SK-N-SH (cell line): Measurements from ENCODE around the gene PAGE1. TPM values are rescaled to one million over a fixed set of nuclear protein-coding genes. Genes with fewer than 3 reads are reported as not detected.

Experiments
- CTCF ChIA-PET: fragments of 300-600, 350-600 bp; formaldehyde crosslinking; extraction: SDS; loops from one replicate; lab custom pipeline; 2021; lab: Yijun Ruan, JAX
- POLR2A ChIA-PET: fragments of 350-600 bp; sonication (Branson Sonifier 250); formaldehyde crosslinking; extraction: SDS; loops from one replicate; lab custom pipeline; 2020; ENCODE audit warnings: antibody characterized with exemption, inconsistent platforms; lab: Yijun Ruan, JAX
- DNase-seq: peaks from one replicate; pipeline ENCODE4 v3.0.0; 2012
- H2AFZ ChIP-seq: fragments of 200-600 bp; sonication (generic); 2 replicates; pipeline ENCODE4 v1.8.1; 2016; ENCODE audit warnings: antibody characterized with exemption, mild to moderate bottlenecking, low read depth
- H3F3A ChIP-seq: fragments of 200-600 bp; sonication (generic); replicated peaks from 2 replicates; pipeline ENCODE3; 2016; ENCODE audit warnings: antibody characterized with exemption, mild to moderate bottlenecking; ENCODE audit not compliant: insufficient read depth
- H3K27ac ChIP-seq, 2 experiments: fragments of 200-500 bp in 1 of 2; fragments of 200-600 bp in 1 of 2; sonication (Bioruptor generic) in 1 of 2; sonication (generic), shearing (Covaris generic) in 1 of 2; 2 replicates each; pipeline versions ENCODE4 v1.5.1 to v1.6.1; 2014 to 2016; ENCODE audit warnings: low read depth in 2 of 2, inconsistent platforms in 1 of 2, low read length in 1 of 2, mild to moderate bottlenecking in 1 of 2, mixed read lengths in 1 of 2
- H3K27me3 ChIP-seq: fragments of 200-600 bp; sonication (generic), shearing (Covaris generic); 2 replicates; pipeline ENCODE4 v1.6.1; 2016; ENCODE audit warnings: mixed run types; ENCODE audit not compliant: insufficient read depth
- H3K36me3 ChIP-seq, 2 experiments: fragments of 200-500 bp in 1 of 2; fragments of 200-600 bp in 1 of 2; sonication (Bioruptor generic) in 1 of 2; sonication (generic) in 1 of 2; replicated peaks in 1 of 2; 2 replicates each; pipeline versions ENCODE3 to v1.5.1; 2014 to 2016; ENCODE audit warnings: low read length in 1 of 2, mild to moderate bottlenecking in 1 of 2; ENCODE audit not compliant: insufficient read depth in 2 of 2, control insufficient read depth in 1 of 2
- H3K4me1 ChIP-seq, 2 experiments: fragments of 200-500 bp in 1 of 2; fragments of 200-600 bp in 1 of 2; sonication (Bioruptor generic) in 1 of 2; sonication (generic), shearing (Covaris generic) in 1 of 2; 2 replicates each; pipeline versions ENCODE4 v1.5.1 to v1.6.1; 2014 to 2016; ENCODE audit warnings: low read depth in 1 of 2, low read length in 1 of 2, mixed run types in 1 of 2; ENCODE audit not compliant: insufficient read depth in 2 of 2, control insufficient read depth in 1 of 2
- H3K4me2 ChIP-seq: fragments of 200-600 bp; sonication (generic), shearing (Covaris generic); 2 replicates; pipeline ENCODE4 v1.6.1; 2017; ENCODE audit warnings: mixed run types
- H3K4me3 ChIP-seq, 2 experiments: fragments of 200-500 bp in 1 of 2; fragments of 200-600 bp in 1 of 2; sonication (Bioruptor generic) in 1 of 2; sonication (generic), shearing (Covaris generic) in 1 of 2; 2 replicates each; pipeline versions ENCODE4 v1.5.1 to v1.8.1; 2014 to 2016; ENCODE audit warnings: low read depth in 2 of 2, inconsistent platforms in 1 of 2, low read length in 1 of 2, mild to moderate bottlenecking in 1 of 2, mixed read lengths in 1 of 2, moderate library complexity in 1 of 2
- H3K79me2 ChIP-seq: fragments of 200-600 bp; sonication (generic); 2 replicates; pipeline ENCODE4 v1.8.1; 2017; ENCODE audit warnings: mild to moderate bottlenecking; ENCODE audit not compliant: insufficient read depth
- H3K9ac ChIP-seq: fragments of 200-600 bp; sonication (generic); 2 replicates; pipeline ENCODE4 v1.6.1; 2017; ENCODE audit warnings: mixed run types
- H3K9me2 ChIP-seq: fragments of 200-600 bp; sonication (generic); 2 replicates; pipeline ENCODE4 v1.6.1; 2017; ENCODE audit warnings: mixed run types
- H3K9me3 ChIP-seq: fragments of 200-600 bp; sonication (generic); 2 replicates; pipeline ENCODE4 v1.6.1; 2017; ENCODE audit warnings: mixed run types, mild to moderate bottlenecking, moderate library complexity
- H4K20me1 ChIP-seq: fragments of 200-600 bp; sonication (generic); 2 replicates; pipeline ENCODE4 v1.6.1; 2017; ENCODE audit warnings: mild to moderate bottlenecking, mixed run types; ENCODE audit not compliant: insufficient read depth
- CHD2 ChIP-seq: fragments of 150-350 bp; IDR thresholded peaks from 2 replicates; pipeline ENCODE4 v1.6.1; 2018; ENCODE audit warnings: low read length; ENCODE audit not compliant: partially characterized antibody
- CTCF ChIP-seq: fragments of 200-600 bp; sonication (generic); IDR thresholded peaks from 2 replicates; pipeline ENCODE4 v1.6.1; 2017; ENCODE audit warnings: antibody characterized with exemption, mild to moderate bottlenecking, moderate library complexity
- EP300 ChIP-seq, 2 experiments: IDR thresholded peaks; 2 replicates each; pipeline versions ENCODE4 v1.4.0 to v1.6.1; 2012; ENCODE audit warnings: borderline replicate concordance in 1 of 2, low read depth in 1 of 2, low read length in 1 of 2
- FOSL2 ChIP-seq: IDR thresholded peaks from 2 replicates; pipeline ENCODE4 v1.4.0; 2012; ENCODE audit warnings: low read depth, mild to moderate bottlenecking, moderate library complexity, borderline replicate concordance
- FOXJ3 ChIP-seq: sonication (generic); formaldehyde crosslinking; IDR thresholded peaks from 2 replicates; pipeline ENCODE4 v1.5.1; 2020; ENCODE audit warnings: mild to moderate bottlenecking, missing genetic modification reagents
- GABPA ChIP-seq: IDR thresholded peaks from 2 replicates; pipeline ENCODE4 v1.4.0; 2012; ENCODE audit warnings: low read depth, mild to moderate bottlenecking
- GATA2 ChIP-seq: sonication (generic); formaldehyde crosslinking; IDR thresholded peaks from 2 replicates; pipeline ENCODE4 v1.5.0; 2020; ENCODE audit warnings: mild to moderate bottlenecking, missing genetic modification reagents
- JUND ChIP-seq: IDR thresholded peaks from 2 replicates; pipeline ENCODE4 v1.4.0; 2012
- MAX ChIP-seq: IDR thresholded peaks from 2 replicates; pipeline ENCODE4 v1.4.0; 2012; ENCODE audit warnings: low read depth
- NFIC ChIP-seq: IDR thresholded peaks from 2 replicates; pipeline ENCODE4 v1.4.0; 2012; ENCODE audit warnings: borderline replicate concordance
- RAD21 ChIP-seq: IDR thresholded peaks from 2 replicates; pipeline ENCODE4 v1.6.1; 2012; ENCODE audit warnings: mild to moderate bottlenecking, low read length
- REST ChIP-seq: IDR thresholded peaks from 2 replicates; pipeline ENCODE4 v1.6.1; 2012; ENCODE audit warnings: mild to moderate bottlenecking, low read depth, low read length, moderate library complexity
- RFX5 ChIP-seq: IDR thresholded peaks from 2 replicates; pipeline ENCODE4 v1.6.1; 2012; ENCODE audit warnings: mild to moderate bottlenecking, improper control_type of control experiment, low read length
- RXRA ChIP-seq: IDR thresholded peaks from 2 replicates; pipeline ENCODE4 v1.4.0; 2012; ENCODE audit warnings: low read depth, mild to moderate bottlenecking, borderline replicate concordance
- SIN3A ChIP-seq: IDR thresholded peaks from 2 replicates; pipeline ENCODE4 v1.6.1; 2012; ENCODE audit warnings: low read depth, mild to moderate bottlenecking, low read length, moderate library complexity, borderline replicate concordance
- TAF1 ChIP-seq: IDR thresholded peaks from 2 replicates; pipeline ENCODE4 v1.6.1; 2012; ENCODE audit warnings: low read depth, mild to moderate bottlenecking, low read length, moderate library complexity, borderline replicate concordance
- USF1 ChIP-seq: IDR thresholded peaks from 2 replicates; pipeline ENCODE4 v1.4.0; 2012; ENCODE audit warnings: low read depth, borderline replicate concordance
- USF2 ChIP-seq: fragments of 150-350 bp; IDR thresholded peaks from 2 replicates; pipeline ENCODE4 v1.6.1; 2017; ENCODE audit warnings: antibody characterized with exemption, low read length, low read depth, borderline replicate concordance
- YY1 ChIP-seq: IDR thresholded peaks from 2 replicates; pipeline ENCODE4 v1.4.0; 2012; ENCODE audit warnings: low read depth, mild to moderate bottlenecking
- ZBTB33 ChIP-seq: IDR thresholded peaks from 2 replicates; pipeline ENCODE4 v1.4.0; 2012; ENCODE audit warnings: low read depth, borderline replicate concordance
- WGBS: methylation state at CpG from one replicate; pipeline ENCODE4 v1.1.6; 2017; ENCODE audit warnings: low lambda C conversion rate; 5-methylcytosine and 5-hydroxymethylcytosine counted together
- polyA plus RNA-seq, 3 experiments: library from polyadenylated mRNA; depleted of rRNA; stranded (reverse); fragments of >200 nt; gene quantifications; 2 replicates each; pipeline ENCODE4 v1.2.3, GENCODE V29; 2012

Gene PAGE1
- polyA plus RNA-seq, 1 of the 3 experiments (the other 2 are of a cell fraction), result 0.54 TPM

GRCh38 chrX:49673394-49673793 lies 22.4 kb downstream of the PAGE1 start:
- POLR2A ChIA-PET, result no interaction called here
- Histone ChIP-seq H4K20me1 (no peaks in the 10 kb centered on the region), H3K36me3 (no peaks in the 10 kb centered on the region), H3K27me3 (no peaks in the 10 kb centered on the region), H3K79me2 (no peaks in the 10 kb centered on the region), H3K9ac (no peak overlapping the region), H3F3A (no peaks in the 10 kb centered on the region), H3K9me2 (no peaks in the 10 kb centered on the region), H3K4me3 (no peak overlapping the region), H3K4me1 (no peaks in the 10 kb centered on the region), H2AFZ (no peak overlapping the region), H3K27ac (no peak overlapping the region), H3K9me3 (no peaks in the 10 kb centered on the region), H3K4me2 (no peak overlapping the region)
- DNase-seq, result no peak
- 17% methylated on average over 12 of the region's 12 CpGs for WGBS
- CTCF ChIA-PET, result no interaction called here
- TF ChIP-seq USF1 (no peak), CTCF (no peak), FOSL2 (no peak), MAX (no peak), RXRA (no peak), ZBTB33 (no peak), REST (no peak), GATA2 (CRISPR knock-in tag) (no peak), RFX5 (no peak), EP300 (IDR thresholded peaks at IDR 0.05; ENCODE audit: borderline replicate concordance in 1 of 2, low read depth in 1 of 2, low read length in 1 of 2) (no peak), GABPA (no peak), TAF1 (no peak), CHD2 (no peak), SIN3A (no peak), YY1 (no peak), JUND (no peak), RAD21 (no peak), NFIC (no peak), FOXJ3 (CRISPR knock-in tag) (no peak), USF2 (no peak)
